Fibroblast of skin of left quadriceps (primary cell): Measurements from ENCODE around the gene C19orf47.
A peak's percentile ranks its signal among the peaks of the same experiment; 100 is the strongest.

Experiments
- DNase-seq, 2 experiments: peaks; one replicate each; pipeline ENCODE4 v3.0.0-alpha.2; 2013; ENCODE audit warnings: low read depth in 2 of 2

C19orf47 gene

GRCh38 chr19:40348125-40348913 is at the start of gene C19orf47, which contains the start of gene PLD3:
C19orf47 (minus strand) TSS chr19:40348397; CDS start chr19:40341857, 6,540 bp downstream.
PLD3 (plus strand) TSS chr19:40348695; CDS start chr19:40366484, 17,789 bp downstream.
- peak; percentile 97 to 98 for DNase-seq

GRCh38 chr19:40397568-40397906 is 49.3 kb upstream of the C19orf47 start:
- DNase-seq, result no peak

GRCh38 chr19:40396886-40397567 is 48.8 kb upstream of the C19orf47 start:
- DNase-seq, result no peak

GRCh38 chr19:40395956-40396355 is 47.8 kb upstream of the C19orf47 start:
- DNase-seq, result no peak

GRCh38 chr19:40394816-40395210 is 46.6 kb upstream of the C19orf47 start:
- no peak for DNase-seq

GRCh38 chr19:40393894-40394815 is 46.0 kb upstream of the C19orf47 start:
- no peak for DNase-seq

GRCh38 chr19:40392894-40393517 is 44.8 kb upstream of the C19orf47 start:
- no peak for DNase-seq

GRCh38 chr19:40392123-40392522 is 43.9 kb upstream of the C19orf47 start:
- DNase-seq, result no peak

- DNase-seq, result no peak
Observed at GRCh38 chr19:40390084-40390742, 42.0 kb upstream of the C19orf47 start, which contains the start of gene HIPK4. HIPK4 (minus strand) TSS chr19:40390181; CDS start chr19:40389902, 279 bp downstream.

- no peak for DNase-seq
Observed at GRCh38 chr19:40389404-40390083, 41.3 kb upstream of the C19orf47 start.

GRCh38 chr19:40388481-40388880 is 40.3 kb upstream of the C19orf47 start:
- no peak for DNase-seq

GRCh38 chr19:40387155-40387554 is 39.0 kb upstream of the C19orf47 start:
- no peak for DNase-seq

GRCh38 chr19:40383668-40384248 is 35.6 kb upstream of the C19orf47 start:
- no peak for DNase-seq

GRCh38 chr19:40381321-40381720 is 33.1 kb upstream of the C19orf47 start:
- DNase-seq, result no peak

- DNase-seq, result no peak
Observed at GRCh38 chr19:40380199-40381037, 32.2 kb upstream of the C19orf47 start.

- no peak for DNase-seq
Observed at GRCh38 chr19:40379446-40380198, 31.4 kb upstream of the C19orf47 start.

GRCh38 chr19:40378509-40378908 is 30.3 kb upstream of the C19orf47 start:
- no peak for DNase-seq

GRCh38 chr19:40377876-40378385 is 29.7 kb upstream of the C19orf47 start:
- DNase-seq, result no peak
